HL-60 (cell line): ENCODE results near the gene MYL10.

Experiments
- DNase-seq, 2 experiments: peaks; one replicate each; pipeline ENCODE4 v3.0.0-alpha.2; 2010 to 2020; ENCODE audit warnings: low read depth in 1 of 2, low spot score in 1 of 2
- H3K27ac ChIP-seq: fragments of 250-450 bp; sonication (Bioruptor Pico); replicated peaks from 2 replicates; pipeline ENCODE4 v1.5.1; 2020; ENCODE audit warnings: mild to moderate bottlenecking, moderate library complexity
- H3K27me3 ChIP-seq: fragments of 250-450 bp; sonication (Bioruptor Pico); 2 replicates; pipeline ENCODE4 v1.5.1; 2021; ENCODE audit warnings: mild to moderate bottlenecking, moderate library complexity; ENCODE audit not compliant: insufficient read depth, poor library complexity, severe bottlenecking
- H3K4me3 ChIP-seq: replicated peaks from 2 replicates; pipeline ENCODE4 v1.5.1; 2011; ENCODE audit warnings: mild to moderate bottlenecking, control low read depth, low read length; ENCODE audit not compliant: insufficient read depth
- GABPA ChIP-seq: IDR thresholded peaks from 2 replicates; pipeline ENCODE4 v1.6.1; 2012; ENCODE audit warnings: low read depth
- POLR2AphosphoS5 ChIP-seq: IDR thresholded peaks from 2 replicates; pipeline ENCODE4 v1.6.1; 2012; ENCODE audit warnings: low read depth
- REST ChIP-seq: IDR thresholded peaks from 2 replicates; pipeline ENCODE4 v1.6.1; 2012; ENCODE audit warnings: low read depth; ENCODE audit not compliant: insufficient replicate concordance
- SPI1 ChIP-seq: IDR thresholded peaks from 2 replicates; pipeline ENCODE4 v1.6.1; 2012; ENCODE audit warnings: low read depth, mild to moderate bottlenecking, borderline replicate concordance
- TF ChIP-seq, protein P1 (sequence below): IDR thresholded peaks from one replicate; pipeline ENCODE4 v1.5.1; 2011; ENCODE audit warnings: low read length, control low read depth, inconsistent platforms; ENCODE audit not compliant: insufficient read depth

Gene MYL10

GRCh38 chr7:101625031-101625791, 3.9 kb downstream of the MYL10 start:
- Histone ChIP-seq H3K27ac (no peak overlapping the region), H3K4me3 (no peak overlapping the region), H3K27me3 (peaks cover 10% of the 10 kb centered on the region)
- no peak for DNase-seq
- TF ChIP-seq REST: no peak
- TF ChIP-seq SPI1: no peak

- TF ChIP-seq, protein P1, sequence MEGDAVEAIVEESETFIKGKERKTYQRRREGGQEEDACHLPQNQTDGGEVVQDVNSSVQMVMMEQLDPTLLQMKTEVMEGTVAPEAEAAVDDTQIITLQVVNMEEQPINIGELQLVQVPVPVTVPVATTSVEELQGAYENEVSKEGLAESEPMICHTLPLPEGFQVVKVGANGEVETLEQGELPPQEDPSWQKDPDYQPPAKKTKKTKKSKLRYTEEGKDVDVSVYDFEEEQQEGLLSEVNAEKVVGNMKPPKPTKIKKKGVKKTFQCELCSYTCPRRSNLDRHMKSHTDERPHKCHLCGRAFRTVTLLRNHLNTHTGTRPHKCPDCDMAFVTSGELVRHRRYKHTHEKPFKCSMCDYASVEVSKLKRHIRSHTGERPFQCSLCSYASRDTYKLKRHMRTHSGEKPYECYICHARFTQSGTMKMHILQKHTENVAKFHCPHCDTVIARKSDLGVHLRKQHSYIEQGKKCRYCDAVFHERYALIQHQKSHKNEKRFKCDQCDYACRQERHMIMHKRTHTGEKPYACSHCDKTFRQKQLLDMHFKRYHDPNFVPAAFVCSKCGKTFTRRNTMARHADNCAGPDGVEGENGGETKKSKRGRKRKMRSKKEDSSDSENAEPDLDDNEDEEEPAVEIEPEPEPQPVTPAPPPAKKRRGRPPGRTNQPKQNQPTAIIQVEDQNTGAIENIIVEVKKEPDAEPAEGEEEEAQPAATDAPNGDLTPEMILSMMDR: no peak
- TF ChIP-seq REST (no peak), SPI1 (no peak), POLR2AphosphoS5 (no peak), GABPA (no peak)
- no peak for DNase-seq
- H3K27me3 ChIP-seq: peaks cover 10% of the 10 kb centered on the region
- H3K4me3 ChIP-seq: no peak overlapping the region
- no peak overlapping the region for H3K27ac ChIP-seq
Observed at GRCh38 chr7:101624246-101625001, 4.7 kb downstream of the MYL10 start.

DNA sequence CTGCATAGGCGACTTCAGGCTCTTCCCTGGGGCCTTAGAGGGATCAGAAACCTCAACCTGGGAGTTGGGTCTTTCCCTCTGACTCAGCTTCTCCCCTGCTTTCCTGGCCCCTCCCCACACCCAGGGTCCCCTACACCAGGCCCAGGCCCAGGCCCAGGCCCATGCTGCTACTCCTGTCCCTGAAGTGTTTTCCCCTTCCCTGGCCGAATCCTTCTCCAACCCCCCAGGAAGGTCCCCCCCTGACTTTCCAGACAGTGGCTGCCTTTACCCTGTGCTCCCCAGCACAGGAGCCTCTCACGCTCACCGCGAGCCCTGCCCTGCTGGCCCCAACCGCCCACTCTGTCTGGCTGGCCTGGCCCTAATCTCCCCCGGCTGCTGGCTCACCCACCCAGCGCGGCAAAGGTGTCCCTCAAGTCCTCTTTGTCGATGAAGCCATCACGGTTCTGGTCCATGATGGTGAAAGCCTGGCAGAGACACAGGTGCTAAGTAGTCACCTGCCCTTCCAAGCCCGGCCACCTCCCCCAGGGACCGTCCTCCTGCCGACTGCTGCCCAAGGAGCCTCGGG, 6.4 kb downstream of the MYL10 start:
- peaks cover 10% of the 10 kb centered on the region for H3K27me3 ChIP-seq
- no peak overlapping the region for H3K4me3 ChIP-seq
- no peak for DNase-seq
- TF ChIP-seq REST (no peak), SPI1 (no peak), GABPA (no peak), POLR2AphosphoS5 (no peak)
- TF ChIP-seq, protein P1: no peak
- no peak overlapping the region for H3K27ac ChIP-seq
